Left ventricle myocardium inferior (tissue), 1 donor: Measurements from ENCODE around the gene TMEM80. TPM values are rescaled to one million over a fixed set of nuclear protein-coding genes. Genes with fewer than 3 reads are reported as not detected.
"Not testable (repeated sequence)": the region's sequence is repeated elsewhere in the genome, so short reads cannot be mapped to it uniquely, and the experiment has no call there.

Experiments used
- DNase-seq: peaks from one replicate; pipeline ENCODE4 v3.0.0-alpha.2; 2020
- H3K27ac ChIP-seq: fragments of 200-600 bp; replicated peaks from 2 replicates; pipeline ENCODE4 v1.8.0; 2021
- H3K27me3 ChIP-seq: fragments of 200-600 bp; 2 replicates; pipeline ENCODE4 v1.8.0; 2021; ENCODE audit warnings: low read depth
- H3K36me3 ChIP-seq: fragments of 200-600 bp; 2 replicates; pipeline ENCODE4 v1.8.0; 2021
- H3K4me1 ChIP-seq: fragments of 200-600 bp; 2 replicates; pipeline ENCODE4 v1.8.0; 2021
- H3K4me3 ChIP-seq: fragments of 200-600 bp; 2 replicates; pipeline ENCODE4 v1.8.0; 2021; ENCODE audit warnings: mild to moderate bottlenecking, moderate library complexity
- H3K9me3 ChIP-seq: fragments of 200-600 bp; replicated peaks from 2 replicates; pipeline ENCODE4 v1.8.0; 2021
- intact Hi-C: fragments of 100-400 bp; cut with micrococcal nuclease; formaldehyde crosslinking; loops from one replicate; pipeline ENCODE4 v1.11.0; 2022
- total RNA-seq: library from RNA; stranded (reverse); fragmentation: NEBNext Ultra II Directional; extraction: Animal tissue kit (Norgen Biotek cat#: 25700); gene quantifications from one replicate; pipeline ENCODE4 v1.2.1, GENCODE V29; 2021
- TF ChIP-seq, protein P1 (sequence below): fragments of 200-600 bp; IDR thresholded peaks from 2 replicates; pipeline ENCODE4 v1.8.0; 2021; ENCODE audit warnings: antibody characterized with exemption, mild to moderate bottlenecking, borderline replicate concordance
- donor health status: DM: no; HTN: yes; CAD: no; lungs with severe emphysema.

Gene TMEM80
- total RNA-seq, 1 donor from 2014 or later, result 10.3 TPM

DNA sequence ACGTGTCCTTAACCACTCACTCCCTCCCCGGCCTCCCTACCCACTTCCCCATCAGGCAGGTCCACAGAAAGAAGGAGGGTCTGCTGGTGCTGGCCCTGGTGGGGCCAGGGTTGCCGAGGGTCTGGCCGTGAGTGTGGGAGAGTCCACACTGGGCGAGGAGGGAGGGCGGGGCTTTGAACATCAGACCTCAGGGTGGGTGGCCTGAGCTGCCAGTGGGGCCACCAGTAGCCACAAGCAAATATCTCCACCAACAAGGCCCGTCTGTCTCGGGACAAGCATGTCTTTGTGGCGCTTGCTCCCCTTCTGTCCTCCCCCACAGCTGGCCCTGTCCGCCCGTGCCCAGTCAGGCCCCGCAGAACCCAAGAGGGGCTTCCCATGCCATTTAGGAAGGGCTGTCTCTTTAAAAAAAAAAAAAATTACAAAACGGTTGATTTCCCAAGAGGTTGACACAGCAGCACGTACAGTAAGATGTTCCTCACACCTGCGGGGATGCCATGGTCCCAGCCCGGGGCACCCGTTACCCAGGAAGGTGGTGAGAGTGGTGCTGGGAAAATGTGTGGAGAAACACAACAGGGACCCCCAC is 34.0 kb downstream of the TMEM80 start:
- intact Hi-C loops, result loop anchor here (10.0 kb wide), 1 partner anchor 65 kb away; no protein-coding TSS in a partner anchor
- DNase-seq, result no peak
- TF ChIP-seq, protein P1, sequence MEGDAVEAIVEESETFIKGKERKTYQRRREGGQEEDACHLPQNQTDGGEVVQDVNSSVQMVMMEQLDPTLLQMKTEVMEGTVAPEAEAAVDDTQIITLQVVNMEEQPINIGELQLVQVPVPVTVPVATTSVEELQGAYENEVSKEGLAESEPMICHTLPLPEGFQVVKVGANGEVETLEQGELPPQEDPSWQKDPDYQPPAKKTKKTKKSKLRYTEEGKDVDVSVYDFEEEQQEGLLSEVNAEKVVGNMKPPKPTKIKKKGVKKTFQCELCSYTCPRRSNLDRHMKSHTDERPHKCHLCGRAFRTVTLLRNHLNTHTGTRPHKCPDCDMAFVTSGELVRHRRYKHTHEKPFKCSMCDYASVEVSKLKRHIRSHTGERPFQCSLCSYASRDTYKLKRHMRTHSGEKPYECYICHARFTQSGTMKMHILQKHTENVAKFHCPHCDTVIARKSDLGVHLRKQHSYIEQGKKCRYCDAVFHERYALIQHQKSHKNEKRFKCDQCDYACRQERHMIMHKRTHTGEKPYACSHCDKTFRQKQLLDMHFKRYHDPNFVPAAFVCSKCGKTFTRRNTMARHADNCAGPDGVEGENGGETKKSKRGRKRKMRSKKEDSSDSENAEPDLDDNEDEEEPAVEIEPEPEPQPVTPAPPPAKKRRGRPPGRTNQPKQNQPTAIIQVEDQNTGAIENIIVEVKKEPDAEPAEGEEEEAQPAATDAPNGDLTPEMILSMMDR, result no peak

DNA sequence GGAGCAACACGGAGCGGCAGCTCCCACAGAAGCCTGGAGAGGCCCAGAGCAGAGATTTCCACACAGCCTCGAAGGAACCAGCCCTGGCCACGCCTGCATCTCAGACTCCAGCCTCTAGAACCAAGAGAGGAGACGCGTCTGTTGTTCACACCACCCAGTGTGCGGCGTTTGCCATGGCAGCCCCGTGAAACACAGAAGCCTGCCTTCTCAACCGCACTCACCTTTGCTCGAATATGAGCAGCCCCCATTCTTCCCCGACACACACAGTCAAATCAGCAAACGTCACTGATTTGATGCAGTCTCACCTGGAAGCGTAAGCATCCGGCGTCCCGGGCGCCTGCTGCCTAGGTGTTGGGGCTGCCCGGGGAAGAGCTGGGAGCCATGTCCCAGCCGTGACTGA is 37.5 kb downstream of the TMEM80 start:
- TF ChIP-seq, protein P1, result no peak
- no peaks in the 10 kb centered on the region for H3K9me3 ChIP-seq
- H3K27me3 ChIP-seq, result peaks cover 31% of the 10 kb centered on the region
- intact Hi-C loops, result no loop called here
- no peak overlapping the region for H3K4me3 ChIP-seq
- DNase-seq, result no peak
- H3K27ac ChIP-seq, result no peak overlapping the region
- no peaks in the 10 kb centered on the region for H3K36me3 ChIP-seq
- H3K4me1 ChIP-seq, result peaks cover 14% of the 10 kb centered on the region

More for the DNA sequence above, 34.0 kb downstream of the TMEM80 start:
- Histone ChIP-seq H3K36me3 (no peaks in the 10 kb centered on the region), H3K9me3 (no peaks in the 10 kb centered on the region), H3K27me3 (peaks cover 65% of the 10 kb centered on the region), H3K27ac (no peak overlapping the region), H3K4me3 (no peak overlapping the region), H3K4me1 (peaks cover 26% of the 10 kb centered on the region)

DNA sequence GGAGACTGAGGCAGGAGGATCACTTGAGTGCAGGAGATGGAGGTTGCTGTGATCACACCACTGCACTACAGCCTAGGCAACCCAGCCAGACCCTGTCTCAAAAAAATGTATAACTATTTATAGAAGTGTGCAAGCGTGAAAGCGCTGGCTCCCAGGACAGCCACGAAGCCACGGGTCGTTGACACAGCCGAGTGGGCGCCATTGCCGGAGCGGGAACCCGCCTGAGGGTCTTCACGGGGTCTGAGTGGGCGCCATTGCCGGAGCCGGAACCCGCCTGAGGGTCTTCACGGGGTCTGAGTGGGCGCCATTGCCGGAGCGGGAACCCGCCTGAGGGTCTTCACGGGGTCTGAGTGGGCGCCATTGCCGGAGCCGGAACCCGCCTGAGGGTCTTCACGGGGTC is 38.9 kb downstream of the TMEM80 start:
- intact Hi-C loops, DNase-seq, H3K9me3 ChIP-seq, H3K36me3 ChIP-seq, H3K4me3 ChIP-seq, H3K27ac ChIP-seq: not testable (repeated sequence)
- Histone ChIP-seq H3K4me1 (peaks cover 11% of the 10 kb centered on the region), H3K27me3 (peaks cover 21% of the 10 kb centered on the region)

DNA sequence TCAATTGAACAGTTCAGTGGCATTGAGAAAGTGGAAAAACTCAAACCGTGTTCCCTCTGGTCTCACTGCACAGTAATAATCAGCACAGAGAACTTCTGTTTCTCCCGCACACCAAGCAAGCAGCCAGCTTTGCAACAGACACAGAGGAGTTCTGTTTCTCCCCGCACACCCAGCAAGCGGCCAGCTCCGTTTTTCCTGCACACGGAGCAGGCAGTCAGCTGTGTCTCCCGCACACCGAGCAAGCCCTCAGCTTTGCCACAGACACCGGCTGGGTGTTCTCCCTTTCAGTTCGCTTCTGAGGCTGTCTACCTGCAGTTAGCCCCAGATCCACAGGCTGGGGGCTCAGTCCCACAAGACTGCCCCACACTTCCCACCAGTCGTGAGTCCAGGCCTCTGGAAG is 41.8 kb downstream of the TMEM80 start:
- intact Hi-C loops, result no loop called here
- H3K27me3 ChIP-seq, result peaks cover 9% of the 10 kb centered on the region
- no peak overlapping the region for H3K4me3 ChIP-seq
- H3K4me1 ChIP-seq, result peaks cover 11% of the 10 kb centered on the region
- H3K27ac ChIP-seq, result no peak overlapping the region
- H3K9me3 ChIP-seq, result no peaks in the 10 kb centered on the region
- TF ChIP-seq, protein P1, result no peak
- DNase-seq, result no peak
- H3K36me3 ChIP-seq, result no peaks in the 10 kb centered on the region

DNA sequence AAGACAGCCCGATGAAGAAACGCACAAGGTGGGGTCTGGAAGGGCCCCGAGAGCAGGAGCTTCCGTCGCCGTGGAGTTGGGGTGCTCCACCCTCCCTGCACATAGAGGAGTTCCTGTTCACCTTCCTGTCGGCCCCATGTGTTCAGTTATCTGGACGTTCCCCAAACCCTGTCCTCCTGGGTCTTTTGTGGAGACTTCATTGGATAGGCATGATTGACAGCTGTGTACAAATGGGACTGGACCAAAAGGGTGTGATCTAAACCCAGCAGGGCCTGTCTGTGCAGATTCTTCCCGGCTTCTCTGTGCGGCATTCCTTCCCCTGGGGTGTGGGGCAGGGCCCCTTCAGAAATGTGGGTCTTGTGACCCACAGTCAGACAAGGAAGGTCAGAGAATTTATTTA is 42.3 kb downstream of the TMEM80 start:
- H3K4me1 ChIP-seq, result peaks cover 11% of the 10 kb centered on the region
- H3K36me3 ChIP-seq, DNase-seq, H3K27ac ChIP-seq, H3K4me3 ChIP-seq, intact Hi-C loops, H3K27me3 ChIP-seq, H3K9me3 ChIP-seq: not testable (repeated sequence)

DNA sequence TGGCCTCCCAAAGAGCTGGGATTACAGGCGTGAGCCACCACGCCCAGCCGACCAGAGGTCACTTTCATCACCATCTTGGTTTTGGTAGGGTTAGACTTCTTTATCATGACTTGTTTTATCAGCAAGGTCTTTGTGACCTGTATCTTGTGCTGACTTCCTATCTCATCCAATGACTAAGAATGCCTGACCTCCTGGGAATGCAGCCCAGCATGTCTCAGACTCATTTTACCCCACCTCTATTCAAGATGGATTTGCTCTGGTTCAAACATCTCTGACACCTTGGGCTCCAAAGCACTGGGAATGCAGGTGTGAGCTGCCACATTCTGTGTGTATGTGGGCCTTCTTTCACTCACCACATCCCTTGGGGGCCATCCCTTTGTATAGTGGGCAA is 46.5 kb downstream of the TMEM80 start:
- TF ChIP-seq, protein P1, result no peak
- intact Hi-C loops, result no loop called here
- Histone ChIP-seq H3K27ac (no peak overlapping the region), H3K36me3 (no peaks in the 10 kb centered on the region), H3K4me3 (no peak overlapping the region), H3K4me1 (peaks cover 21% of the 10 kb centered on the region), H3K27me3 (no peaks in the 10 kb centered on the region), H3K9me3 (no peaks in the 10 kb centered on the region)
- no peak for DNase-seq
